Measurements from ENCODE around the gene EIF5B. TPM values are rescaled to one million over a fixed set of nuclear protein-coding genes. Genes with fewer than 3 reads are reported as not detected.

Gene EIF5B
- total and polyA plus RNA-seq, 2 experiments from 2014 or later = 34.2 to 108 TPM

GRCh38 chr2:99431587-99432275 is 94.5 kb downstream of the EIF5B start:
- H3K4me1 ChIP-seq (ENCODE audit: insufficient read depth) = no peaks in the 10 kb centered on the region; the same call in 1 of the 2 replicates
- H4K20me1 ChIP-seq (replicated peaks; ENCODE audit: insufficient read depth) = no peaks in the 10 kb centered on the region
- Mint-ChIP-seq H3K27ac (peak overlapping the region; percentile 75), H3K27me3 (ENCODE audit: insufficient read depth, low read depth, poor library complexity) (no peaks in the 10 kb centered on the region), H3K36me3 (ENCODE audit: low read depth) (peaks cover 49% of the 10 kb centered on the region), H3K9me3 (no peaks in the 10 kb centered on the region), H3K4me3 (no peak overlapping the region), H3K4me1 (no peaks in the 10 kb centered on the region; the same call in 1 of the 3 replicates)
- DNase-seq (ENCODE audit: low spot score) (no peak), ATAC-seq (no peak; the same call in 2 of the 3 replicates)
- no peaks in the 10 kb centered on the region for H3K27me3 ChIP-seq (ENCODE audit: insufficient read depth)
- H3K79me2 ChIP-seq (replicated peaks; ENCODE audit: insufficient read depth) = peaks cover 30% of the 10 kb centered on the region
- H3F3A ChIP-seq (replicated peaks; ENCODE audit: low read depth) = no peaks in the 10 kb centered on the region
- no peak overlapping the region for H3K27ac ChIP-seq (ENCODE audit: low read depth)
- H3K4me2 ChIP-seq = no peak overlapping the region
- no peak overlapping the region for H3K4me3 ChIP-seq
- peaks cover 5% of the 10 kb centered on the region; the same call in 1 of the 2 replicates for H3K36me3 ChIP-seq (ENCODE audit: insufficient read depth)
- no peak overlapping the region for H2AFZ ChIP-seq
- TF ChIP-seq EZH2phosphoT487 (IDR thresholded peaks at IDR 0.05; ENCODE audit: unreplicated experiment) = no peak
- TF ChIP-seq CTCF (conservative IDR thresholded peaks at IDR 0.05; ENCODE audit: low read depth in 2 of 2) = no peak
- no peak for TF ChIP-seq EZH2 (IDR thresholded peaks at IDR 0.05; ENCODE audit: low read depth, unreplicated experiment)
- TF ChIP-seq JUNB (IDR thresholded peaks at IDR 0.05; ENCODE audit: unreplicated experiment) = no peak
- TF ChIP-seq STAT1 (IDR thresholded peaks at IDR 0.05; ENCODE audit: unreplicated experiment) = no peak
- TF ChIP-seq POLR2AphosphoS5 (IDR thresholded peaks at IDR 0.05; ENCODE audit: low read depth) = no peak
- TF ChIP-seq ZNF331 (CRISPR knock-in tag; IDR thresholded peaks at IDR 0.05; ENCODE audit: low read depth) = no peak
- TF ChIP-seq REST (IDR thresholded peaks at IDR 0.05; ENCODE audit: unreplicated experiment) = no peak
- TF ChIP-seq ETS1 (IDR thresholded peaks at IDR 0.05) = no peak
- no peak for TF ChIP-seq ZNF114 (CRISPR knock-in tag; IDR thresholded peaks at IDR 0.05)
- no peak for TF ChIP-seq CREB1 (CRISPR knock-in tag; IDR thresholded peaks at IDR 0.05; ENCODE audit: low read depth)
- TF ChIP-seq ZNF462 (CRISPR knock-in tag; IDR thresholded peaks at IDR 0.05) = no peak
- TF ChIP-seq NANOG (IDR thresholded peaks at IDR 0.05; ENCODE audit: borderline replicate concordance) = no peak
- H3K9me2 ChIP-seq (ENCODE audit: insufficient read depth) = no peaks in the 10 kb centered on the region
